Karpas-422 (cell line): Measurements from ENCODE around the gene MYLK. TPM values are rescaled to one million over a fixed set of nuclear protein-coding genes. Genes with fewer than 3 reads are reported as not detected.

ENCODE experiments used
- small RNA-seq: library from RNA; depleted of rRNA; stranded (forward); fragments of <200 nt; gene quantifications from one replicate; pipeline ENCODE3, GENCODE V24; 2014
- total RNA-seq: library from RNA; depleted of rRNA; stranded (reverse); fragments of >200 nt; shearing (Covaris generic); gene quantifications from 2 replicates; pipeline ENCODE4 v1.2.3, GENCODE V29; 2014; ENCODE audit warnings: low replicate concordance; rRNA removed

Gene MYLK
- total RNA-seq, 1 experiment from 2014 or later = 0.63 TPM

Small RNA genes within 50 kb of the gene (small RNA-seq; reads per million reads assigned to genes)
- gene RF00392 = not detected

Other genes with a start within 250 kb of the MYLK start
- 72.2 and 134 TPM in 2 replicates for gene CCDC14, start 76.9 kb upstream of the MYLK start, total RNA-seq
- gene ROPN1, start 107.8 kb upstream of the MYLK start, total RNA-seq = not detected in 2 replicates
- gene KALRN, start 149.0 kb upstream of the MYLK start, total RNA-seq = not detected in 2 replicates